Measurements from ENCODE around the gene GSG1.

The GSG1 gene

DNA sequence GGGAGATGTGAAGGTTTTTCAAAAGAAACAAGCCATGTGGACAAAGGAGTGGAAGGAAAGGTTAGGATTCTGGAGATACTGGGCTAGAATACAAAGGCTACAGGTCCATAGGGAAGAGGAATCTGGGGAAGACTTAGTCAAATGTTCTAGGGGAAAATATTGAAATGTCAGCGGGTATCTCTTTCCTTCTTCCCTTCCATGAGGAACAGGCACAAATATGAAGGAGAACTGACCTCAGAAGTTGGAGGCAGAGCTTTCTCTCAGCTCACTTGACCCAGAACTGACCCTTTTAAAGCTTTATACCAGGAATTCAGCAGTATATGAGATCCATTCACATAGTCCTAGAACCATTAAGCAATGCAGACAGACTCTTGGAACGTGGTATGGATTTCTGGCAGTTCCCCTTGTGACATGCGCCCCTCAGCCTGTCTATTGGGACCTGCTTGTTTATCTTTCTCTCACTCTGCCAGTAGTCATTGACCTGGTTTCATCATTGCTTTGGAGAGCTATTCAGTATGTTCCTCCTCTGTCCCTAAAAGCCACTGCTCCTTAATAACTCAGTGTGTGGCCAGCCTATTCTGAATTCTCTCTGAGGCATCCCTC lies 43.0 kb upstream of the GSG1 start:
- TF ChIP-seq, protein P1, sequence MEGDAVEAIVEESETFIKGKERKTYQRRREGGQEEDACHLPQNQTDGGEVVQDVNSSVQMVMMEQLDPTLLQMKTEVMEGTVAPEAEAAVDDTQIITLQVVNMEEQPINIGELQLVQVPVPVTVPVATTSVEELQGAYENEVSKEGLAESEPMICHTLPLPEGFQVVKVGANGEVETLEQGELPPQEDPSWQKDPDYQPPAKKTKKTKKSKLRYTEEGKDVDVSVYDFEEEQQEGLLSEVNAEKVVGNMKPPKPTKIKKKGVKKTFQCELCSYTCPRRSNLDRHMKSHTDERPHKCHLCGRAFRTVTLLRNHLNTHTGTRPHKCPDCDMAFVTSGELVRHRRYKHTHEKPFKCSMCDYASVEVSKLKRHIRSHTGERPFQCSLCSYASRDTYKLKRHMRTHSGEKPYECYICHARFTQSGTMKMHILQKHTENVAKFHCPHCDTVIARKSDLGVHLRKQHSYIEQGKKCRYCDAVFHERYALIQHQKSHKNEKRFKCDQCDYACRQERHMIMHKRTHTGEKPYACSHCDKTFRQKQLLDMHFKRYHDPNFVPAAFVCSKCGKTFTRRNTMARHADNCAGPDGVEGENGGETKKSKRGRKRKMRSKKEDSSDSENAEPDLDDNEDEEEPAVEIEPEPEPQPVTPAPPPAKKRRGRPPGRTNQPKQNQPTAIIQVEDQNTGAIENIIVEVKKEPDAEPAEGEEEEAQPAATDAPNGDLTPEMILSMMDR (IDR thresholded peaks at IDR 0.05) = no peak

DNA sequence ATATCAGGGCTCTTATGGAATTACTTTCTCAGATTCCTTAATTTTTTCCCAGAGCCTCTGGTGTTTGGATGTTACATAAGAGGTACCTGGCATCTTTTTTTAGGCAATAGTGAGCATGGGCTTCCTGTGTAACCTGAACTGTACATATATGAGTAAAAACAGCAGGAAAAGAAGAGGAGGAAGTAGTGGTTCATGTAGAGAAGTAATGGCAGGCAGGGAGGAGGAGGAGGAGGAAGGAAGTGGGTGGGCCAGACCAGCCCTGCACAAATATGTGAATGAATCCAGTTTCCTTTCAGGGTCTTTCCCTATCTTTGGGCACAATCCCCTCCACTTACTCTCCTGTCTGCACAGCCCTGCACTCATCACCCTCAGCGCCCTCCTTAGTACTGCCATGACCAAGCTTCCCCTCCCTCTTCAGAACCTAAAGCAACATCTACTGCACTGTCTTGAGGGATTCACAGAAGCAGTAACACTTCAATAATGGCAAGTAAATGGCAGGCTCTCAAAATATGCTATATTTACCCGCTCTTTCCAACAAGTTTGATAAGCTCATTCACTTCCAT lies 40.9 kb upstream of the GSG1 start:
- TF ChIP-seq, protein P1 (IDR thresholded peaks at IDR 0.05) = no peak

- TF ChIP-seq, protein P1 (IDR thresholded peaks at IDR 0.05) = no peak
Measured at GRCh38 chr12:13142747-13143146, 39.3 kb upstream of the GSG1 start.

DNA sequence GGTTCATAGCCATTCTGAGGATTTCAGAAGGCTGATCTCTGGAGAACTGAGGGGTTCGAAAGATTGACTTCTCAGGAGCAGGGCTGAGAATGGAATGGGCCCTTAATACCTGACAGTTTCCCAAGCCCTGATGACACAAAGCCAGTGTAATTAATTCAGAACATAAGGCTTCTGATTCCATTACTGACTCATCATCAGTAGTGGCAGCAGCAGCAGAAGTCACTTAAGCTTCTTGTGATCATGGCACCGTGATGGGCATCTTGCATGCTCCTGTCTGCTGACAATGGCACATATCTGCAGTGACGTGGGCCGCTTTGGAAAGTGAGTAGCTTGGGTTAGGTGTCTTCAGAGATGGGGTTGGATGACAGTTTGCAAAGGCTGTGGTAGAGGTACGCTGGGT lies 38.2 kb upstream of the GSG1 start:
- TF ChIP-seq, protein P1 (IDR thresholded peaks at IDR 0.05) = no peak

DNA sequence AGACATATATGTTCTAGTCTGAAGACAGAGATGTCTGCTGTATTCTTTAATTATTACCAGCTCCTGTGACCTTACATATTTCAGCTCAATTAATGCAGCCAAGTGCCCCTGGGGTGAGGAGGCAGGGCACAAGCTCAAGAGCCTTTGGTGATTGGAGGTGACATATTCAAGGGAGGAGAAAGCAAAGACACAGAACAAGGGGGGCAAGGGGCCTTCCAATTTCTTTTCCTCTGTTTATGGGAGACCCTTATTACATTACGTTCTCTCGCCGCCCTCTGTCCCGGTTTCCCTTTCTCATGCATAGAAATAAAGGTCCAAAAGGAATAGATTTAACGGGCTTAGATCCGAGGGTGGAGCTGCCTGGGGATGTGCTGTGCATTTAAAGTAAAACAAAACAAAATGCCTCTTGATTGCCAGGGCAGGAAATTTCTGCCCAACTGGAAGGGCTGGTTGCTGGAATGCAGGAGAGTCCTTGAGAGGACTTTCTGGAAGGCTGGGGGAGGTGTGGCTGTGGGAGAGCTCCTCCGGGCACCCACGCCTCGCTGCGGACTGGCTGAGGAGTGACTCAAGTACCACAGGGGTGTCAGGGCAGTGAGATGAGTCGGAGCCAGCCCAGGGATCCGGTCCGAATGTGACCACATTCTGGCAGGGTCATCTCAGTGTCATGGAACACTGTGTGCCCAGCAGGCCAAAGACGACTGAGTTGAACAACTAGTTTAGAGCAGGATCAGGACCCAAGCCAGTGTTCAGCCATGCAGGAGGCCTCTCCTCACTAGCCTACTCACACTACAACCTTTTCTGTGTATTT lies 32.1 kb upstream of the GSG1 start:
- TF ChIP-seq, protein P1 (IDR thresholded peaks at IDR 0.05) = peak; percentile 26; the same call in 1 of the 2 replicates

GRCh38 chr12:13133886-13134285 lies 30.4 kb upstream of the GSG1 start:
- TF ChIP-seq, protein P1 (IDR thresholded peaks at IDR 0.05) = no peak

DNA sequence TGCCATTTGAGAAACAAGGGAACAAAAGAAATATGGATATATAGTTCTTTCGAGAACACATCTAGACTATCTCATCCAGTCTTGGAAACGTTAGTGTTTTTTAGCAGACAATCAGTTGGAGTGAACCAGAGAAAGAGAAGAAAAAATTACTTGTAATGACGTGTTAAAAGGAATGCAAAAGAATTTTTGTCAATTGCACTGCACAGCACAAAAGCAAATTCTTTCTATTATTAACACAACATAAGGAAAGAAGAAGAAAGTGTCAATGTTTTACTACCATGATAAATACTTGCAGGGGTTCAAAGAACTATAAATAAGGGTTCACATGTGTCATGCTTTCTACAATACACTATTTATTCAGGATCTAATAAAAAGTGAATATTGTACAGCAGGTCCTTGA lies 27.5 kb upstream of the GSG1 start:
- TF ChIP-seq, protein P1 (IDR thresholded peaks at IDR 0.05) = no peak

All from LNCAP (cell line).